ENCODE measurements around the gene ZMYM4.
"Not testable (repeated sequence)": the region's sequence is repeated elsewhere in the genome, so short reads cannot be mapped to it uniquely, and the experiment has no call there.

ZMYM4 gene

DNA sequence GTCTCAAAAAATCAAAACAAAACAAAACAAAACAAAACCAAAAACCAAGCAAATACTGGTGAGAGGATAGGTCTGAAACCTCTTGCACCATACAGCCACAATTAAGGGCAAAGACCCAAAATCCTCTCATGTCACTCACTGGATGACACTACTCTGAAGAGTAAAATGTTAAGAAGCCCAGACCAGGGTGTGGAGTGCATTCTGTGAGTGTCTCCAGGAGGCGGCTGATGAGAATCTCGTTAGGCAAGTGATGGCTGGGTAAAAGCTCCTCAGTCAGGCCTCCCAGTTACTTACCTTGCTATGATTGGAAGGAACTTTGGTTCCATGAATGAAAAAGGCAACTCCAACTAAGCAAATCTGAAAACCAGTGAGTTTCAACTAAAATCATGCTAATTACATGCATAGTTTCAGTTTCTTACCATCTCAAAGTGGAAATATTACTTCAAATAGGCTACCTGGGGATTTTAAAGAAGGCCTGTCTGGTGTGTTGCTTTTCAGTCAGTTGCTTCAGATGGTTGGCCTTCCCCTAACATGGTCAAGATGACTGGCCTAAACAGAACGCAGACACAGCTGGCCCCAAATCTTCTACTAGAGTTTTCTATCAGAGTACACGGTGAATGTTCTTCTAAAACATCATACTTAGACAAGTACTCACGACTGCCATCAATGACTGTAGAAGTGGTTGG lies 193.6 kb downstream of the ZMYM4 start:
- no peak for DNase-seq

DNA sequence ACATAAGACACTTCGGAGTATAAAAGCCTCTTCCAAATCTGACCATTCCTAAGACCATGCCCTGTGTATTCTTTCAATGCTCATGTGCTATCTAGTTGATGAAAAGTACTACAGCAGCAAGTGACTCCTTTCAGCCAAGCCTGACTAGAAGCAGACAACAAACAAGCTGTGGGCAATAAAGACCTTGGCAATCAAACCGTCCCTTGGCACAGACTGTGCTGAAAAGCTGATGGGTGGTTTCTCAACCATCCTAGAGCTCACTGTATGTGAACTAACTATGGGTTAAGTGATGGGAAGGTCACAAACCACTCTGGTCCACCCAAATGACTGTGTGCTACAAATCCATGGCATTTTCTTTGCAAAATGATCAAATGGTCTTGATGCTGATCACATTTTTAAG lies 194.7 kb downstream of the ZMYM4 start:
- no peak for DNase-seq

DNA sequence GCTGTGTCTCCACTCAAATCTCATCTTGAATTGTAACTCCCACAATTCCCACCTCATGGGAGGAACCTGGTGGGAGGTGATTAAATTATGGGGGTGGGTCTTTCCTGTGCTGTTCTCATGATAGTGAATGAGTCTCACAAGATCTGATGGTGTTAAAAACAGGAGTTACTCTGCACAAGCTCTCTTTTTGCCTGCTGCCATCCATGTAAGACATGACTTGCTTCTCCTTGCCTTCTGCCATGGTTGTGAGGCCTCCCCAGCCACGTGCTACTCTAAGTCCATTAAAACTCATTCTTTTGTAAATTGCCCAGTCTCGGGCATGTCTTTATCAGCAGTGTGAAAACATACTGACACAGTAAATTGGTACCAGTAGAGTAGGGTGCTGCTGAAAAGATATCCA lies 195.2 kb downstream of the ZMYM4 start:
- DNase-seq = not testable (repeated sequence)

DNA sequence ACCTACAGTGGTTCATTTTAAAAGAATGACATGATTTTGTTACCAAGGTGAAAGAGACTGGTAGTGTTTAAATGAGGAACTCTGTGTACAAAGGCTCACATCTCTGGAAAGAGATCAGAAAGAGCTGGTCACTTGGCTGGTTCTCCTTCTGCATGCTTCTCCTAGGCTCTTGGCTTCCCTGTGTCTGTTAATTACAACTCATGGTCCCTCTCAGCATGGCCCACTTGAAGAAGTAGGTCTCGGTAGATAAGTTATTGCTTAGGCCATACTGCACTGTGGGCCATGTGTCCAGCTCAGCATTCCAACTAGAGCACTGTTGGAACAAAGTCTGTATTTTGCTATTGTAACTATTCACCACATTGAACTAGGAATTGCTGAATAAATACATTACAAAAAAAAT lies 197.6 kb downstream of the ZMYM4 start:
- DNase-seq = no peak

DNA sequence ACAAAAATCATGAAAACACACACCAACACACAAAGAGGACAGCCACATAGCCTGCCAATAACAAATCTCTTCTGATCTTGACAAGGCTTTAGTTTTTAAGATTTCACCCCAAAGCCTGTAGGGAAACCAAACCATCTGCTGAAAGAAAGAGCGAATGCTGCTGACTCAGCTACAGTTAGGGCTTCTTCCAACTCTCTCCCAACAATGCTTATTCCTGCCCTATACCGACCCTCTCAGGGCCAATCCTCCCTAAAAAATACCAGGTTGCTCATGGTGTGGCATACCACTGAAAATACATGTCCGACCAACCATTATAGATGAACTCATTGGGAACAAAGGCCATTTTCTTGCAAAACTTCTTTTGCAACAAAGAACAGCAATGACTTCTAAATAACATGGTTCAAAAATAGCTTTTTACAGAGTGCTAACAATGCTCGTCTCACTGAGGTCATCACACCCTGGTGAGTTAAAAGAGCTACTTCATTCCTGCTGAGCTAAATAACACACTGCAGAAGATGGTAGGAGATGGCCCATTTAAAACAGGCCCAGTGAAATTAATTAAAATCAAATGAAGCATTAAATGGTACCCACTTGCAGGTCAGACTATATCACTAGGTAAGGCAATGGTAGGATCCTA lies 202.6 kb downstream of the ZMYM4 start:
- no peak for DNase-seq

All from activated CD8-positive, alpha-beta memory T cell treated with anti-CD3 and anti-CD28 coated beads for 24 hours (primary cell).